B cell (primary cell): Measurements from ENCODE around the gene MDC1.

Experiments used
- CTCF ChIP-seq: fragments of 200-600 bp; IDR thresholded peaks from one replicate; pipeline ENCODE4 v1.8.0; 2022; ENCODE audit warnings: antibody characterized with exemption, mild to moderate bottlenecking
- EZH2 ChIP-seq: IDR thresholded peaks from 2 replicates; pipeline ENCODE4 v1.6.1; 2012; ENCODE audit warnings: borderline replicate concordance, low read depth, mild to moderate bottlenecking, moderate library complexity, low read length; ENCODE audit not compliant: insufficient read depth, poor library complexity, severe bottlenecking

- no peak for TF ChIP-seq CTCF
- no peak for TF ChIP-seq EZH2
Observed at GRCh38 chr6:30741063-30741779, 24.1 kb upstream of the MDC1 start.
